Hepatocyte (in vitro differentiated cells): ENCODE measurements around the gene TMC5. TPM values are rescaled to one million over a fixed set of nuclear protein-coding genes. Genes with fewer than 3 reads are reported as not detected.

Experiments used
- DNase-seq: peaks from one replicate; pipeline ENCODE4 v3.0.0-alpha.2; 2016; ENCODE audit warnings: low spot score
- H2AFZ ChIP-seq: fragments of 200-600 bp; sonication (generic); 2 replicates; pipeline ENCODE4 v1.6.0; 2016; ENCODE audit warnings: antibody characterized with exemption, mild to moderate bottlenecking
- H3K27ac ChIP-seq: fragments of 200-600 bp; sonication (generic); 2 replicates; pipeline ENCODE4 v1.5.1; 2016; ENCODE audit warnings: mild to moderate bottlenecking
- H3K27me3 ChIP-seq: fragments of 200-600 bp; sonication (generic); 2 replicates; pipeline ENCODE4 v1.6.1; 2016
- H3K36me3 ChIP-seq: fragments of 200-600 bp; sonication (generic); replicated peaks from 2 replicates; pipeline ENCODE4 v1.5.1; 2016; ENCODE audit warnings: low read depth; ENCODE audit not compliant: insufficient read depth
- H3K4me1 ChIP-seq: fragments of 200-600 bp; sonication (generic); 2 replicates; pipeline ENCODE4 v1.5.1; 2016; ENCODE audit warnings: mild to moderate bottlenecking, moderate library complexity; ENCODE audit not compliant: insufficient read depth
- H3K4me2 ChIP-seq: fragments of 200-600 bp; sonication (generic); 2 replicates; pipeline ENCODE4 v1.6.0; 2016
- H3K4me3 ChIP-seq: fragments of 200-600 bp; sonication (generic); 2 replicates; pipeline ENCODE4 v1.5.1; 2016; ENCODE audit warnings: mild to moderate bottlenecking
- H3K79me2 ChIP-seq: fragments of 200-600 bp; sonication (generic); 2 replicates; pipeline ENCODE4 v1.6.0; 2017; ENCODE audit warnings: mild to moderate bottlenecking
- H3K9me2 ChIP-seq: fragments of 200-600 bp; sonication (generic); replicated peaks from 2 replicates; pipeline ENCODE4 v1.6.0; 2017; ENCODE audit warnings: mild to moderate bottlenecking; ENCODE audit not compliant: insufficient read depth
- H3K9me3 ChIP-seq: fragments of 200-600 bp; sonication (generic); 2 replicates; pipeline ENCODE4 v1.5.1; 2016; ENCODE audit warnings: low read depth, mild to moderate bottlenecking
- H4K20me1 ChIP-seq: fragments of 200-600 bp; sonication (generic); 2 replicates; pipeline ENCODE4 v1.6.0; 2016; ENCODE audit warnings: mild to moderate bottlenecking; ENCODE audit not compliant: insufficient read depth, poor library complexity, severe bottlenecking
- EZH2 ChIP-seq: fragments of 200-600 bp; sonication (generic); IDR thresholded peaks from 2 replicates; pipeline ENCODE4 v1.6.1; 2016; ENCODE audit warnings: antibody characterized with exemption, mild to moderate bottlenecking, borderline replicate concordance
- EZH2phosphoT487 ChIP-seq: fragments of 200-600 bp; sonication (generic); IDR thresholded peaks from one replicate; pipeline ENCODE4 v1.6.1; 2018; ENCODE audit warnings: antibody characterized with exemption, mild to moderate bottlenecking, low read depth, moderate library complexity; ENCODE audit not compliant: unreplicated experiment, severe bottlenecking
- WGBS: methylation state at CpG from one replicate; pipeline ENCODE4 v1.1.6; 2016; ENCODE audit warnings: low lambda C conversion rate; ENCODE audit errors: missing lambda C conversion rate; 5-methylcytosine and 5-hydroxymethylcytosine counted together
- polyA plus RNA-seq: library from polyadenylated mRNA; unstranded; fragments of >200 nt; fragmentation: Nextera tagmentation; extraction: Ambion mirVana; gene quantifications from 2 replicates; pipeline ENCODE4 v1.2.1, GENCODE V29; 2016
- total RNA-seq: library from RNA; depleted of rRNA; stranded (reverse); fragments of >200 nt; gene quantifications from 2 replicates; pipeline ENCODE4 v1.2.3, GENCODE V29; 2014
- TF ChIP-seq, protein P1 (sequence below): fragments of 200-600 bp; sonication (generic); IDR thresholded peaks from 2 replicates; pipeline ENCODE4 v1.5.1; 2016; ENCODE audit warnings: antibody characterized with exemption, mild to moderate bottlenecking; ENCODE audit not compliant: poor library complexity

Gene TMC5
- total and polyA plus RNA-seq, 2 experiments from 2014 or later, result 2.9 to 3.3 TPM

DNA sequence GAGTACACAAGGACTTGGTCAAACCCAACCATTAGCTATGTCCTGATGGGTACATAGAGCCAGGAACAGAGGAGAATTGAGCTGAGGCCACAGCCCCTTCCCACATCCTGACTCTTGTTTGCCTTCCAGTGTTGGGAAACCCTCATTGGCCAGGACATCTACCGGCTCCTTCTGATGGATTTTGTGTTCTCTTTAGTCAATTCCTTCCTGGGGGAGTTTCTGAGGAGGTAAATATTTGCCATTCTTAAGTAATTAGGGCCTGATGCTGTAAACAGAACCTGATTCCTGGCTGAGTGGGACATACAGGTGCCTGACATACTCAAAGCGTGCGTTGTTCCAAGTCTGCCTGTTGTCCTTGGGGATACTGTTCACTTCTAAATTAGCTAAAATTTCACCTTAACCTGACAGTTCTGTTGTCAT lies 61.6 kb downstream of the TMC5 start:
- Histone ChIP-seq H3K4me3 (no peak overlapping the region), H3K9me2 (no peaks in the 10 kb centered on the region), H3K27ac (no peak overlapping the region), H3K36me3 (no peaks in the 10 kb centered on the region), H3K9me3 (no peaks in the 10 kb centered on the region), H2AFZ (no peak overlapping the region), H3K4me1 (no peaks in the 10 kb centered on the region), H3K4me2 (no peak overlapping the region), H3K79me2 (no peaks in the 10 kb centered on the region), H3K27me3 (no peaks in the 10 kb centered on the region), H4K20me1 (no peaks in the 10 kb centered on the region)
- TF ChIP-seq EZH2 (no peak), EZH2phosphoT487 (no peak)
- TF ChIP-seq, protein P1, sequence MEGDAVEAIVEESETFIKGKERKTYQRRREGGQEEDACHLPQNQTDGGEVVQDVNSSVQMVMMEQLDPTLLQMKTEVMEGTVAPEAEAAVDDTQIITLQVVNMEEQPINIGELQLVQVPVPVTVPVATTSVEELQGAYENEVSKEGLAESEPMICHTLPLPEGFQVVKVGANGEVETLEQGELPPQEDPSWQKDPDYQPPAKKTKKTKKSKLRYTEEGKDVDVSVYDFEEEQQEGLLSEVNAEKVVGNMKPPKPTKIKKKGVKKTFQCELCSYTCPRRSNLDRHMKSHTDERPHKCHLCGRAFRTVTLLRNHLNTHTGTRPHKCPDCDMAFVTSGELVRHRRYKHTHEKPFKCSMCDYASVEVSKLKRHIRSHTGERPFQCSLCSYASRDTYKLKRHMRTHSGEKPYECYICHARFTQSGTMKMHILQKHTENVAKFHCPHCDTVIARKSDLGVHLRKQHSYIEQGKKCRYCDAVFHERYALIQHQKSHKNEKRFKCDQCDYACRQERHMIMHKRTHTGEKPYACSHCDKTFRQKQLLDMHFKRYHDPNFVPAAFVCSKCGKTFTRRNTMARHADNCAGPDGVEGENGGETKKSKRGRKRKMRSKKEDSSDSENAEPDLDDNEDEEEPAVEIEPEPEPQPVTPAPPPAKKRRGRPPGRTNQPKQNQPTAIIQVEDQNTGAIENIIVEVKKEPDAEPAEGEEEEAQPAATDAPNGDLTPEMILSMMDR, result no peak
- WGBS, result 38% methylated on average over 3 of the region's 3 CpGs
- DNase-seq, result no peak

DNA sequence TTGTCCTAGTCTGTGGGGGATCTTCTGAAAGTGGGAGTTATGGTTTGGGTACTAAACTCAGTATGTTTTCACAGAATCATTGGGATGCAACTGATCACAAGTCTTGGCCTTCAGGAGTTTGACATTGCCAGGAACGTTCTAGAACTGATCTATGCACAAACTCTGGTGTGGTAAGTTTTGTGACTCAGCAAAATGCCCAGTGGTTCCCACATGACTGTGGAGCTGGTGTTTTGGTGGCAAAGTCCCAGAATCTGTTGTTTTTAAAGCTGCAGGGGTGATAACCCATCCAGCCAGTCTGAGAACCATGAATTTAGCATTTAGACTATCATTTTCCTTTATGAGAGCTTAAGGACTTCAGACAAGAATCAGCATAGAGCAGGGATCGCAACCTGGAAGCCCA lies 63.6 kb downstream of the TMC5 start:
- Histone ChIP-seq H3K9me2 (no peaks in the 10 kb centered on the region), H3K27ac (no peak overlapping the region), H2AFZ (no peak overlapping the region), H3K27me3 (no peaks in the 10 kb centered on the region), H3K4me3 (no peak overlapping the region), H3K4me2 (no peak overlapping the region), H3K79me2 (no peaks in the 10 kb centered on the region), H3K4me1 (no peaks in the 10 kb centered on the region), H4K20me1 (no peaks in the 10 kb centered on the region), H3K9me3 (no peaks in the 10 kb centered on the region), H3K36me3 (no peaks in the 10 kb centered on the region)
- WGBS, result 93% methylated on average over 2 of the region's 2 CpGs
- no peak for TF ChIP-seq EZH2phosphoT487
- no peak for TF ChIP-seq EZH2
- TF ChIP-seq, protein P1, result no peak
- DNase-seq, result no peak

DNA sequence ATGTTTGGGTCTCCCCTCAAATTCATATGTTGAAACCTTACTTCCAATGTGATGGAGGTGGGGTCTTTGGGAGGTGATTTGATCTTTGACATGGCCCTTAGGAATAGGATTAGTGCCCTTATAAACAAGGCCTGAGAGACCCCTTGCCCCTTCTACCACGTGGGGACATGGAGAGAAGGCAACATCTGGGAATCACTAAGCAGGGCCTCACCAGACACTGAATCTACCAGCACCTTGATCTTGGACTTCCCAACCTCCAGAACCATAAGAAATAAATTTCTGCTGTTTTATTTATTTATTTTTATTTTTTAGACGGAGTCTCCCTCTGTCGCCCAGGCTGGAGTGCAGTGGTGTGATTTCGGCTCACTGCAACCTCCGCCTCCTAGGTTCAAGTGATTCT lies 64.1 kb downstream of the TMC5 start:
- no peak overlapping the region for H3K4me3 ChIP-seq
- H3K27me3 ChIP-seq, result no peaks in the 10 kb centered on the region
- no peak overlapping the region for H3K27ac ChIP-seq
- H3K9me2 ChIP-seq, result no peaks in the 10 kb centered on the region
- no peaks in the 10 kb centered on the region for H3K79me2 ChIP-seq
- TF ChIP-seq, protein P1, result no peak
- TF ChIP-seq EZH2phosphoT487 (no peak), EZH2 (no peak)
- H2AFZ ChIP-seq, result no peak overlapping the region
- whole genome bisulfite sequencing, result 93% methylated on average over 5 of the region's 5 CpGs
- no peaks in the 10 kb centered on the region for H3K9me3 ChIP-seq
- H3K4me2 ChIP-seq, result no peak overlapping the region
- no peak for DNase-seq
- no peaks in the 10 kb centered on the region for H3K36me3 ChIP-seq
- H4K20me1 ChIP-seq, result no peaks in the 10 kb centered on the region
- H3K4me1 ChIP-seq, result no peaks in the 10 kb centered on the region

DNA sequence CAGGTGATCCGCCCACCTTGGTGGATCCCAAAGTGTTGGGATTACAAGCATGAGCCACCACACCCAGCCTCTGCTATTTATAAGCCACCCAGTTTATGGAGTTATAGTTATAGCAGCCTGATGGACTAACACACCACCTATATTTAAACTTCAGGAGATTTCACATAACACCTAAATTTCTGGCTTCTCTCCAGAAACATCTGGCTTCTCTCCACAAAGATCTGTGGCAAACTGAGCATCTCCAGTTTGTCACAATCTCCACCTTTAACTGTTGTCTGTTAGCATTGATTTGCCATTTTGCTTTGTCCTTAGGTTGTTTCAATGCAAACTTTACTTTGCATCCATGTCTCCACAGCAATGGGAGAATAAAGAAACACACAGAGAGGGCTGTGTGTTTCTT lies 64.6 kb downstream of the TMC5 start:
- H3K4me1 ChIP-seq, result no peaks in the 10 kb centered on the region
- no peaks in the 10 kb centered on the region for H4K20me1 ChIP-seq
- 83% methylated on average over 1 of the region's 1 CpG for WGBS
- H3K4me3 ChIP-seq, result no peak overlapping the region
- H3K9me2 ChIP-seq, result no peaks in the 10 kb centered on the region
- no peaks in the 10 kb centered on the region for H3K9me3 ChIP-seq
- H3K27ac ChIP-seq, result no peak overlapping the region
- H3K27me3 ChIP-seq, result no peaks in the 10 kb centered on the region
- no peak overlapping the region for H3K4me2 ChIP-seq
- H3K36me3 ChIP-seq, result no peaks in the 10 kb centered on the region
- TF ChIP-seq EZH2, result no peak
- TF ChIP-seq EZH2phosphoT487, result no peak
- TF ChIP-seq, protein P1, result no peak
- H2AFZ ChIP-seq, result no peak overlapping the region
- H3K79me2 ChIP-seq, result no peaks in the 10 kb centered on the region
- DNase-seq, result no peak
